ENCODE data around the gene PPP1R15A. TPM values are rescaled to one million over a fixed set of nuclear protein-coding genes. Genes with fewer than 3 reads are reported as not detected.
"Not testable (repeated sequence)": the region's sequence is repeated elsewhere in the genome, so short reads cannot be mapped to it uniquely, and the experiment has no call there.

The PPP1R15A gene
- polyA plus RNA-seq, 1 experiment = 43.0 TPM

GRCh38 chr19:48883726-48884125 is 11.5 kb downstream of the PPP1R15A start:
- TF ChIP-seq, protein P1, sequence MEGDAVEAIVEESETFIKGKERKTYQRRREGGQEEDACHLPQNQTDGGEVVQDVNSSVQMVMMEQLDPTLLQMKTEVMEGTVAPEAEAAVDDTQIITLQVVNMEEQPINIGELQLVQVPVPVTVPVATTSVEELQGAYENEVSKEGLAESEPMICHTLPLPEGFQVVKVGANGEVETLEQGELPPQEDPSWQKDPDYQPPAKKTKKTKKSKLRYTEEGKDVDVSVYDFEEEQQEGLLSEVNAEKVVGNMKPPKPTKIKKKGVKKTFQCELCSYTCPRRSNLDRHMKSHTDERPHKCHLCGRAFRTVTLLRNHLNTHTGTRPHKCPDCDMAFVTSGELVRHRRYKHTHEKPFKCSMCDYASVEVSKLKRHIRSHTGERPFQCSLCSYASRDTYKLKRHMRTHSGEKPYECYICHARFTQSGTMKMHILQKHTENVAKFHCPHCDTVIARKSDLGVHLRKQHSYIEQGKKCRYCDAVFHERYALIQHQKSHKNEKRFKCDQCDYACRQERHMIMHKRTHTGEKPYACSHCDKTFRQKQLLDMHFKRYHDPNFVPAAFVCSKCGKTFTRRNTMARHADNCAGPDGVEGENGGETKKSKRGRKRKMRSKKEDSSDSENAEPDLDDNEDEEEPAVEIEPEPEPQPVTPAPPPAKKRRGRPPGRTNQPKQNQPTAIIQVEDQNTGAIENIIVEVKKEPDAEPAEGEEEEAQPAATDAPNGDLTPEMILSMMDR (IDR thresholded peaks at IDR 0.05; ENCODE audit: insufficient read depth, low read depth, low read length) = no peak
- ChIA-PET POLR2A (no interaction called here), CTCF (no interaction called here)
- peaks cover under 1% of the 10 kb centered on the region; the same call in 1 of the 2 replicates for H3K36me3 ChIP-seq (ENCODE audit: control insufficient read depth, insufficient read depth, low read length)
- H3K27me3 ChIP-seq (ENCODE audit: control insufficient read depth, insufficient read depth, low read length) = no peaks in the 10 kb centered on the region
- DNase-seq (ENCODE audit: low read depth) = no peak
- no peak overlapping the region for H3K4me3 ChIP-seq (ENCODE audit: low read depth, low read length)

GRCh38 chr19:48887861-48888612 is 15.8 kb downstream of the PPP1R15A start:
- POLR2A ChIA-PET = no interaction called here

DNA sequence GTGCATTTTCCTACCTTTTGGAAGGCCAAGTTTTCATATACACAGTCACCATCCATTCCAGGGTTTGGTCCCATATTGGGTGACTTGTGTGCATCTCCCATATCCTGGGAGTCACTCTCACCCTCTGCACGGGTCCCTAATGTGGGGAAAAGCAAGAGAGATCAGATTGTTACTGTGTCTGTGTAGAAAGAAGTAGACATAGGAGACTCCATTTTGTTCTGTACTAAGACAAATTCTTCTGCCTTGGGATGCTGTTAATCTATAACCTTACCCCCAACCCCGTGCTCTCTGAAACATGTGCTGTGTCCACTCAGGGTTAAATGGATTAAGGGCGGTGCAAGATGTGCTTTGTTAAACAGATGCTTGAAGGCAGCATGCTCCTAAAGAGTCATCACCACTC is 17.3 kb downstream of the PPP1R15A start:
- H3K36me3 ChIP-seq (ENCODE audit: control insufficient read depth, insufficient read depth, low read length); DNase-seq (ENCODE audit: low read depth); H3K4me3 ChIP-seq (ENCODE audit: low read depth, low read length); CTCF ChIA-PET; H3K27me3 ChIP-seq (ENCODE audit: control insufficient read depth, insufficient read depth, low read length): not testable (repeated sequence)
- POLR2A ChIA-PET = interaction anchor here (0.5 kb wide), 1 partner anchor 12 kb away, joined by 4 read pairs; no protein-coding TSS in a partner anchor

More at GRCh38 chr19:48887861-48888612, 15.8 kb downstream of the PPP1R15A start:
- H3K27me3 ChIP-seq (ENCODE audit: control insufficient read depth, insufficient read depth, low read length) = peaks cover 2% of the 10 kb centered on the region; the same call in 1 of the 2 replicates
- no peaks in the 10 kb centered on the region for H3K36me3 ChIP-seq (ENCODE audit: control insufficient read depth, insufficient read depth, low read length)
- no peak overlapping the region for H3K4me3 ChIP-seq (ENCODE audit: low read depth, low read length)
- CTCF ChIA-PET = no interaction called here
- DNase-seq (ENCODE audit: low read depth) = no peak
- TF ChIP-seq, protein P1 (IDR thresholded peaks at IDR 0.05; ENCODE audit: insufficient read depth, low read depth, low read length) = no peak

- DNase-seq (ENCODE audit: low read depth) = no peak
Measured at GRCh38 chr19:48890551-48890950, 18.3 kb downstream of the PPP1R15A start.

GRCh38 chr19:48895226-48895625 is 23.0 kb downstream of the PPP1R15A start:
- no peaks in the 10 kb centered on the region for H3K36me3 ChIP-seq (ENCODE audit: control insufficient read depth, insufficient read depth, low read length)
- H3K4me3 ChIP-seq (ENCODE audit: low read depth, low read length) = no peak overlapping the region
- DNase-seq (ENCODE audit: low read depth) = no peak
- POLR2A ChIA-PET = no interaction called here
- TF ChIP-seq, protein P1 (IDR thresholded peaks at IDR 0.05; ENCODE audit: insufficient read depth, low read depth, low read length) = no peak
- CTCF ChIA-PET = no interaction called here
- peaks cover 6% of the 10 kb centered on the region; the same call in 1 of the 2 replicates for H3K27me3 ChIP-seq (ENCODE audit: control insufficient read depth, insufficient read depth, low read length)

More at GRCh38 chr19:48890551-48890950, 18.3 kb downstream of the PPP1R15A start:
- TF ChIP-seq, protein P1 (IDR thresholded peaks at IDR 0.05; ENCODE audit: insufficient read depth, low read depth, low read length) = no peak
- ChIA-PET POLR2A (no interaction called here), CTCF (no interaction called here)
- Histone ChIP-seq H3K4me3 (ENCODE audit: low read depth, low read length) (no peak overlapping the region), H3K27me3 (ENCODE audit: control insufficient read depth, insufficient read depth, low read length) (peaks cover 6% of the 10 kb centered on the region; the same call in 1 of the 2 replicates), H3K36me3 (ENCODE audit: control insufficient read depth, insufficient read depth, low read length) (no peaks in the 10 kb centered on the region)

Data from BJ (cell line).